NCI-H1092 (cell line): ENCODE measurements around the gene TAF11L13.
"Not testable (repeated sequence)": the region's sequence is repeated elsewhere in the genome, so short reads cannot be mapped to it uniquely, and the experiment has no call there.

Experiments used
- DNase-seq: peaks from one replicate; lab custom pipeline; 2025; lab: John Stamatoyannopoulos, UW

The TAF11L13 gene

DNA sequence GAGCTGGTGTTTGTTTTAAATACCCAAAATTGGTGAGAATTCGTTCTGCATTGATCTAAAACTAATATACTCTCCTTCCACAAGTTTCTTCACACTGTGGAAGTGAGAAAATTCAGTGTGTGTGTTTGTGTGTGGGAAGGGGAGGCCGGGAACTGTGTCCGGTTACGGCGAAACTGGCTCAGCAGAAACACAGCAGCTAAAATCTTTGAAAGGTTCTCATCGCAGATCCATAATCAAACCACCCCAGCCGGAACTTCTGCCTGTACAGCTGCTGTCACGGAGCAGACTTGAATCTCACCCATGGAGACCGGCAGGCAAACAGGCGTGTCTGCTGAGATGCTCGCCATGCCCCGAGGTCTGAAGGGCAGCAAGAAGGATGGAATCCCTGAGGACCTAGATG lies at the start of gene TAF11L13:
TSS of gene TAF11L13 (plus strand) at position 301 of the 400 bp plus-strand sequence.
- not testable (repeated sequence) for DNase-seq

DNA sequence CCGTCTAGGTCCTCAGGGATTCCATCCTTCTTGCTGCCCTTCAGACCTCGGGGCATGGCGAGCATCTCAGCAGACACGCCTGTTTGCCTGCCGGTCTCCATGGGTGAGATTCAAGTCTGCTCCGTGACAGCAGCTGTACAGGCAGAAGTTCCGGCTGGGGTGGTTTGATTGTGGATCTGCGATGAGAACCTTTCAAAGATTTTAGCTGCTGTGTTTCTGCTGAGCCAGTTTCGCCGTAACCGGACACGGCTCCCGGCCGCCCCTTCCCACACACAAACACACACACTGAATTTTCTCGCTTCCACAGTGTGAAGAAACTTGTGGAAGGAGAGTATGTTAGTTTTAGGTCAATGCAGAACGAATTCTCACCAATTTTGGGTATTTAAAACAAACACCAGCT lies 46.2 kb upstream of the TAF11L13 start, which contains the start of gene TAF11L7:
TSS of gene TAF11L7 (minus strand) at position 101 of the 400 bp plus-strand sequence.
- not testable (repeated sequence) for DNase-seq

DNA sequence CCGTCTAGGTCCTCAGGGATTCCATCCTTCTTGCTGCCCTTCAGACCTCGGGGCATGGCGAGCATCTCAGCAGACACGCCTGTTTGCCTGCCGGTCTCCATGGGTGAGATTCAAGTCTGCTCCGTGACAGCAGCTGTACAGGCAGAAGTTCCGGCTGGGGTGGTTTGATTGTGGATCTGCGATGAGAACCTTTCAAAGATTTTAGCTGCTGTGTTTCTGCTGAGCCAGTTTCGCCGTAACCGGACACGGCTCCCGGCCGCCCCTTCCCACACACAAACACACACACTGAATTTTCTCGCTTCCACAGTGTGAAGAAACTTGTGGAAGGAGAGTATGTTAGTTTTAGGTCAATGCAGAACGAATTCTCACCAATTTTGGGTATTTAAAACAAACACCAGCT lies 41.0 kb upstream of the TAF11L13 start, which contains the start of gene TAF11L8:
TSS of gene TAF11L8 (minus strand) at position 101 of the 400 bp plus-strand sequence.
- not testable (repeated sequence) for DNase-seq

DNA sequence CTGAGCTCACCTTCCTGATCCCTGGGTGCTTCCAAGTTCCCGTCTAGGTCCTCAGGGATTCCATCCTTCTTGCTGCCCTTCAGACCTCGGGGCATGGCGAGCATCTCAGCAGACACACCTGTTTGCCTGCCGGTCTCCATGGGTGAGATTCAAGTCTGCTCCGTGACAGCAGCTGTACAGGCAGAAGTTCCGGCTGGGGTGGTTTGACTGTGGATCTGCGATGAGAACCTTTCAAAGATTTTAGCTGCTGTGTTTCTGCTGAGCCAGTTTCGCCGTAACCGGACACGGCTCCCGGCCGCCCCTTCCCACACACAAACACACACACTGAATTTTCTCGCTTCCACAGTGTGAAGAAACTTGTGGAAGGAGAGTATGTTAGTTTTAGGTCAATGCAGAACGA lies 37.6 kb upstream of the TAF11L13 start, which contains the start of gene TAF11L9:
TSS of gene TAF11L9 (minus strand) at position 140 of the 400 bp plus-strand sequence.
- DNase-seq = not testable (repeated sequence)

DNA sequence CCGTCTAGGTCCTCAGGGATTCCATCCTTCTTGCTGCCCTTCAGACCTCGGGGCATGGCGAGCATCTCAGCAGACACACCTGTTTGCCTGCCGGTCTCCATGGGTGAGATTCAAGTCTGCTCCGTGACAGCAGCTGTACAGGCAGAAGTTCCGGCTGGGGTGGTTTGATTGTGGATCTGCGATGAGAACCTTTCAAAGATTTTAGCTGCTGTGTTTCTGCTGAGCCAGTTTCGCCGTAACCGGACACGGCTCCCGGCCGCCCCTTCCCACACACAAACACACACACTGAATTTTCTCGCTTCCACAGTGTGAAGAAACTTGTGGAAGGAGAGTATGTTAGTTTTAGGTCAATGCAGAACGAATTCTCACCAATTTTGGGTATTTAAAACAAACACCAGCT lies 34.2 kb upstream of the TAF11L13 start, which contains the start of gene TAF11L10:
TSS of gene TAF11L10 (minus strand) at position 101 of the 400 bp plus-strand sequence.
- not testable (repeated sequence) for DNase-seq

DNA sequence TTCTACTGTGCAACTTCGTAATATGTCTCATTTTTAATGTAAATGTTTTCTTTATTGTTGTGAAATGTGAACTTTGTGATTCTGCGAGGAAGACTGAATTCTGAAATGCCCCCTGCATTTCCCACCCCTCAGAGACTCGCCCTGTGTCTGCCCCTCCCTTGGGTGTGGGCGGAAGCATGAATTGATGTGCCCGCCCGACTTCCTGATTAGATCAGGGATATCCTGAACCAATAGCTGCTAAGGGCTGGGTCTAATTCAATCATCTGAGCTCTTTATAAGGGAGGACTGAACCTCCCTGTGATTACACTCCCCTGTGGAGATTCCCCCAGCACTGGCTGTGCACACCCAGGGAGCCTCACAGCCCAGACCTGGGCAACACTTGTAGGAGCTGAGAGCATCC lies 28.0 kb upstream of the TAF11L13 start, which contains the start of gene TAF11L11:
TSS of gene TAF11L11 (plus strand) at position 304 of the 400 bp plus-strand sequence.
- DNase-seq = not testable (repeated sequence)

DNA sequence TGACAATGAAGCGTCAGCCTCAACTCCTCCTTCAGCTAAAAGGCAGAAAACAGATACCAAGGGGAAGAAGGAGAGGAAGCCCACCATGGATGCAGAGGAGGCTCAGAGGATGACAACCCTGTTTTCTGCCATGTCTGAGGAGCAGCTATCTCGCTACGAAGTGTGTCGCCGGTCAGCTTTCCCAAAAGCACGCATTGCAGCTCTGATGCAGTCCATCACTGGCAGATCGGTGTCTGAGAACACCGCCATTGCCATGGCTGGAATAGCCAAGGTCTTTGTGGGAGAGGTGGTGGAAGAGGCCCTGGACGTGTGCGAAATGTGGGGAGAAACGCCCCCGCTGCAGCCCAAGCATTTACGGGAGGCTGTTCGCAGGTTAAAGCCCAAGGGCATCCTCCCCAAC lies 26.9 kb upstream of the TAF11L13 start:
- DNase-seq = no peak

DNA sequence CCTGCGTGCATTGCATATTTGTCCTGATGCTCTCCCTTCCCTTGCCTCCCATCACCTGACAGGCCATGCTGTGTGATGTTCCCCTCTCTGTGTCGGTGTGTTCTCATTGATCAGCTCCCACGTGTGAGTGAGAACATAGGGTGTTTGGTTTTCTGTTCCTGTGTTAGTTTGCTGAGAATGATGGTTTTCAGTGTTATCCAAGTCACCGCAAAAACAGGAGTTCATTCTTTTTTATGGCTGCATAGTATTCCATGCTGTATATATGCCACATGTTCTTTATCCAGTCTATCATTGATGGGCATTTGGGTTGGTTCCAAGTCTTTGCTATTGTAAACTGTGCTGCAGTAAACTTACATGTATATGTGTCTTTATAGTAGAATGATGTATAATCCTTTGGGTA lies 24.4 kb upstream of the TAF11L13 start:
- not testable (repeated sequence) for DNase-seq

DNA sequence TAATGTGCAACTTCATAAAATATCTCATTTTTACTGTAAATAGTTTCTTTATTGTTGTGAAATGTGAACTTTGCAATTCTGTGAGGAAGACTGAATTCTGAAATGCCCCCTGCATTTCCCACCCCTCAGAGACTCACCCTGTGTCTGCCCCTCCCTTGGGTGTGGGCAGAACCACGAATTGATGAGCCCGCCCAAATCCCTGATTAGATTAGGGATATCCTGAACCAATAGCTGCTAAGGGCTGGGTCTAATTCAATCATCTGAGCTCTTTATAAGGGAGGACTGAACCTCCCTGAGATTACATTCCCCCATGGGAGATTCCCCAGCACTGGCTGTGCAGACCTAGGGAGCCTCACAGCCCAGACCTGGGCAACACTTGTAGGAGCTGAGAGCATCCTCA lies 21.8 kb upstream of the TAF11L13 start, which contains the start of gene TAF11L12:
TSS of gene TAF11L12 (plus strand) at position 301 of the 400 bp plus-strand sequence.
- not testable (repeated sequence) for DNase-seq

DNA sequence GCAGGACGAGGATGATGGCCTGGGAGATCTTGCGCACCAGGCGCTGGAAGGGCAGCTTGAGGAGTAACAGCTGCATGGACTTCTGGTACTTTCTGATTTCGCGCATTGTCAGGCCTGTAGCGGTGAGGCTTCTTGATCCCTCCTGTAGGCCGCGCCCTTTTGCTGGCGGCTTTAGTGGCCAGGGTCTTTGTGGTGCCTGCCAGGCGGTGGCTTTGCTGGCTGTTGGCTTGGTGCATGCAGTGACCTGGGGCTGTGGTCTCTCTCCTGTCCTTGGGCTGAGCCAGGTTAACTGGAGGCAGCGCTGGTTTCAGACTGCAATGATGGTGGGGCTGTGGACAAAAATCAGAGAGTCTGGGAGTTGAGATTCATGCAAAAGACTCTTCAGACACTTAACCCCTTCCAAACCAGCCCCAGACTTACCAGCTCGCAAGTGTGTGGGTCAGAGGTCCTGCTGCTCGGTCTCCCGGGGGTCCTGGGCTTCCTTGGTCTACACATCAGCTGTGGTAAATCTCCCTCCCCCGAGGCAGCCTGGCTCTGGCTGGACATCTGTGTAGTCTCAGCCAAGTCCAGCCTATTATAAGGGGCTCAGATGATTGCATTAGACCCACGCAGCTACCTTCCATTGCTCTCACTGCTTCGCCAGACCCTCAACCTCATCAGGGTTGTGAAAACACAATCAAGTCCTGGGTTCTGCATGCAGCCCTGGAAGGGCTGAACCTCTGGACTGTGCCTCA lies 16.8 kb upstream of the TAF11L13 start:
- DNase-seq = no peak

DNA sequence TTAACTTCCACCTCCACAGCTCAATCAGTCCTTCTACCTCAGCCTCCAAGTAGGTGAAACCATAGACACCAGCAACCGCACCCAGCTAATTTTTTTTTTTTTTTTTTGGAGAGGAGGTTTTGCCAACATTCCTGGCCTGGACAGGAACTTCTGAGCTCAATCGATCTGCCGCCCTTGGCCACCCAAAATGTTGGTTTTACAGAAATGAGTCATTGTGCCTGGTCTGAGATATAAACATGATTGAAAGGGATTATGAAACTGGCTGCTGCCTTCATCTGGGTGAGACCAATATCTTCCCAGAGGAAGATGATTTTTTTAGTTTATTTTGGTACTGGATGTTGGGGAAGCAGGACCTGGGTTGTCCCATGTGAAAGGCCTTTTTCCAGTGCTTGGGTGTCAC lies 12.5 kb upstream of the TAF11L13 start:
- DNase-seq = no peak

DNA sequence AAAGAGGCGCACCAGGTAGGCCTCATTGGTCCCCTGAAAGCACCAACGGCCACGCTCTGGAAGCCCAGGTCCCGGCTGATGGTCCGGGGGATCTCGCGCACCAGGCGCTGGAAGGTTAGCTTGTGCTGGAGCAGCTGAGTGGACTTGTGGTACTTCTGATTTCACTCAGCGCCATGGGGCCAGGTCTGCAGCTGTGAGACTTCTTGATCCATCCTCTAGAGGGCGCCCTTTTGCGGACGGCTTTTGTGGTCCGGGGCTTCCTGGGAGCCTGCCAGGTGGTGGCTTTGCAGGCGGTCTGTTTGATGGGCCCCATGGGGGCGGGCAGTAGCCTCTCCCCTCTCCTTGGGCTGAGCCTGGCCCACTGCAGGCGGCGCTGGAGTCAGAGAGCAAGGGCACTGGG lies 11.3 kb upstream of the TAF11L13 start:
- DNase-seq = no peak

DNA sequence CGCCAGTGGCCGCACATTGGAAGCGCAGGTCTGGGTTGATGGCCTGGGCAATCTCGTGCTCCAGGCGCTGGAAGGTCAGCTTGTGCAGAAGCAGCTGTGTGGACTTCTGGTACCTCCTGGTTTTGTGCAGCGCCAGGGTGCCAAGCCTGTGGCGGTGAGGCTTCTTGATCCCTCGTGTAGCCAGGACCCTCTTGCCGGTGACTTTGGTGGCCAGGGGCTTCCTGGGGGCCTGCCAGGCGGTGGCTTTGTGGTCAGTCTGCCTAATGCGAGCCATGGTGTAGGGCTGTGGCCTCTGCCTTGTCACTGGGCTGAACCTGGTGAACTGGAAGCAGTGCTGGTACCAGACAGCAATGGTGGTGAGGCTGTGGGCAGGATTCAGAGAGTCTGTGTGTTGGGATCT lies 6.2 kb upstream of the TAF11L13 start:
- no peak for DNase-seq

DNA sequence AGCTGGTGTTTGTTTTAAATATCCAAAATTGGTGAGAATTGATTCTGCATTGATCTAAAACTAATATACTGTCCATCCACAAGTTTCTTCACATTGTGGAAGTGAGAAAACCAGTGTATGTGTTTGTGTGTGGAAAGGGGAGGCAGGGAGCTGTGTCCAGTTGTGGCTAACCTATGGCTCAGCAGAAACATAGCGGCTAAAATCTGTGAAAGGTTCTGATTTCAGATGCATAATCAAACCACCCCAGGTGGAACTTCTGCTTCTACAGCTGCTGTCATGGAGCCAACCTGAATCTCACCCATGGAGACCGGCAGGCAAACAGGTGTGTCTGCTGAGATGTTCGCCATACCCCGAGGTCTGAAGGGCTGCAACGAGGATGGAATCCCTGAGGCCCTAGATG lies 2.3 kb downstream of the TAF11L13 start, which contains the start of gene TAF11L14:
TSS of gene TAF11L14 (plus strand) at position 301 of the 400 bp plus-strand sequence.
- no peak for DNase-seq

DNA sequence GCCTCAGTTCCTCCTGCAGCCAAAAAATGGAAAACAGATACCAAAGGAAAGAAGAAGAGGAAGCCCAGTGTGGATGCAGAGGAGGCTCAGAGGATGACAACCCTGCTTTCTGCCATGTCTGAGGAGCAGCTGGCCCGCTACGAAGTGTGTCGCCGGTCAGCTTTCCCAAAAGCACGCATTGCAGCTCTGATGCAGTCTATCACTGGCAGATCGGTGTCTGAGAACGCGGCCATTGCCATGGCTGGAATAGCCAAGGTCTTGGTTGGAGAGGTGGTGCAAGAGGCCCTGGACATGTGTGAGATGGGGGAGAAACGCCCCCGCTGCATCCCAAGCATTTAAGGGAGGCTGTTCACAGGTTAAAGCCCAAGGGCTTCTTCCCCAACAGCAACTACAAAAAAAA lies 17.3 kb downstream of the TAF11L13 start:
- not testable (repeated sequence) for DNase-seq

DNA sequence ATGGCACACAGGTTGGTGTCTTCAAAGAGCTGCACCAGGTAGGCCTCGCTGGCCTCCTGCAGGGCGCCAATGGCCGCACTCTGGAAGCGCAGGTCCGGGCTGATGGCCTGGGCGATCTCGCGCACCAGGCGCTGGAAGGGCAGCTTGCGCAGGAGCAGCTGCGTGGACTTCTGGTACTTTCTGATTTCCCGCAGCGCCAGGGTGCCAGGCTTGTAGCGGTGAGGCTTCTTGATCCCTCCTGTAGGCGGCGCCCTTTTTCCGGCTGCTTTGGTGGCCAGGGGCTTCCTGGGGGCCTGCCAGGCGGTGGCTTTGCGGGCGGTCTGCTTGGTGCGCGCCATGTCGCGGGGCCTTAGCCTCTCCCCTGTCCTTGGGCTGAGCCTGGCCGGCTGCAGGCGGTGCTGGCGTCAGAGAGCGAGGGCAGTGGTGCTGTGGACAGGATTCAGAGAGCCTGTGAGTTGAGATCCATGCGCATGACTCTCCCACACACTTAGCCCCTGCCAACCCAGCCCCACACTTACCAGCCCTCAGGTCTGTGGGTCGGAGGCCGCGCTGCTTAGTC lies 23.4 kb downstream of the TAF11L13 start:
- DNase-seq = not testable (repeated sequence)

DNA sequence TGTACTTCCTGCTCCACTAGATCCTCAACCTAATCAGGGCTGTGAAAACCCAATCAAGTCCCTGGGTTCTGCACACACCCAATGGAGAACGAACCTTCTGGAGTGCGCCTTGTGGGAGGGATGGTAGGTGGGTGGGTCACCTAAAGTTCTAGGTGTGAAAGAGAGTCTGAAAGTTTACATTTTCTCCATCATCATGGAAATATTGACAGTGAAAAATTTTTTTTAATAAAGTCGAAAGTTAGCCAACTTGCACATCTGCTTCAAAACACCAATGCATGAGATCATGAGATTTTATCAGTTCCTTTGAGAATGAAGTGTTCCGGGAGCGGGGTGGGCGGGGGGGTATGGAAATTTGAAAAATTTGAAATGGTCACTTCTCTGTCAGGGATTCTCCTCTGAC lies 24.0 kb downstream of the TAF11L13 start:
- no peak for DNase-seq

DNA sequence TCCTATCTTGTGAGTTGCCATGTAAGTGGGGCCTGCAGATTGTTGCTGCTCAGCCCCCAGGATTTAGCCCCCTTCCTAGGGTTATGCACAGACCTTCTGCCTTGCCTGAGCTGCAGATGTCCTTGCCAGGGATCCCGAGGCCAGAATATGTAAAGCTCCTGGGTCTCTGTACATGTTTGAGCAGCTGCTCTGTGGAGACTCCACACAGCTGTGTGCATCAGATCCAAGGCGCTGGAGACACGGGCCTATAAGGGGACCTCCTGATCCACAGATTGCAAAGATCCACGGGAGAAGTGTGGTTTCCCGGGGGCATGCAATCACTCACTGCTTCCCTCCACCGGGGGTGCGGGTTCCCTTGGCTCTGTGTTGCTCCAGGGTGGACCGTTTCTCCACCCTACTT lies 31.3 kb downstream of the TAF11L13 start:
- DNase-seq = no peak

DNA sequence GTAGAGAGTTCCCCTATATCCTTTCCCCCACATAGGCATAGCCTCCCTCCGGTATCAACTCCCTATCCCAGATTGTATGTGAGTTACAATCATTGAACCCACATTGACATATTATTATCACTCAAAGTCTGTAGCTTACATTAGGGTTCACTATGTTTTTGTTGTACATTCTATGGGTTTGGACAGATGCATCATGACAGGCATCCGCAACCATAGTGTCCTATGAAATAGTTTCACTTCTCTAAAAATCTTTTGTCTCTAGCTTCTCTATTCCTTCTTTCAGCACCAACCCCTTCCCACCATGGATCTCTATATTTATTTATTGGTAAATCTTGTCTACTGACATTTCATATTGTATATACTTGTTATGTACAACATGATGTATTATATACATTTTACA lies 33.9 kb downstream of the TAF11L13 start:
- DNase-seq = no peak

DNA sequence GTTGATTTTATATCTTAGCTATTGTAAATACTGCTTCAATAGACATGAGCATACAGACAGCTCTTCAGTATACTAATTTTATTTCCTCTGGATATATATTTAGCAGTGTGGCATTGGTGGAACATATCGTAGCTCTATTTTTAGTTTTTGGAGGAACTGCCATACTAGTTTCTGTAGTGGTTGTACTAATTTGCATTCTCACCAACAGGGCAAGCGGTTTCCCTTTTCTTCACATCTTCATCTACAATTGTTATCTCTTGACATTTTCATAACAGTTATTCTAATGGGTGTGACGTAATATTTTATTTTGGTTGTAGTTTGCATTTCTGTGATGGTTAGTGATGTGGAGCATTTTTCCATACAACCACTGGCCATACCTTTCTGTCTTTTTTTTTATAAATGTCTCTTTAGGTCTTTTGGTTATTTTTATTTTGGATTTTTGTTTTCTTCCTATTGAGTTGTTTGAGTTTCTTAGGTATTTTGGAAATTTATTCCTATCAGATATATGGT lies 34.9 kb downstream of the TAF11L13 start:
- no peak for DNase-seq

DNA sequence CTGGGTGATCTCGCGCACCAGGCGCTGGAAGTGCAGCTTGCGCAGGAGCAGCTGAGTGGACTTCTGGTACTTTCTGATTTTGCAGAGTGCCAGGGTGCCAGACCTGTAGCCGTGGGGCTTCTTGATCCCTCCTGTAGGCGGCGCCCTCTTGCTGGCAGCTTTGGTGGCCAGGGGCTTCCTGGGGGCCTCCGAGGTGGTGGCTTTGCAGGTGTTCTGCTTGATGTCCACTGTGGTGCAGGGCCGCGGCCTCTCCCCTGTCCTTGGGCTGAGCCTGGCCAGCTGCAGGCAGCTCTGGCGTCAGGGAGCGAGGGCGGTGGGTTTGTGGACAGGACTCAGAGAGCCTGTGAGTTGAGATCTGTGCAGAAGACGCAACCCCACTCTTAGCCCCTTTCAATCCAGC lies 38.5 kb downstream of the TAF11L13 start:
- no peak for DNase-seq

DNA sequence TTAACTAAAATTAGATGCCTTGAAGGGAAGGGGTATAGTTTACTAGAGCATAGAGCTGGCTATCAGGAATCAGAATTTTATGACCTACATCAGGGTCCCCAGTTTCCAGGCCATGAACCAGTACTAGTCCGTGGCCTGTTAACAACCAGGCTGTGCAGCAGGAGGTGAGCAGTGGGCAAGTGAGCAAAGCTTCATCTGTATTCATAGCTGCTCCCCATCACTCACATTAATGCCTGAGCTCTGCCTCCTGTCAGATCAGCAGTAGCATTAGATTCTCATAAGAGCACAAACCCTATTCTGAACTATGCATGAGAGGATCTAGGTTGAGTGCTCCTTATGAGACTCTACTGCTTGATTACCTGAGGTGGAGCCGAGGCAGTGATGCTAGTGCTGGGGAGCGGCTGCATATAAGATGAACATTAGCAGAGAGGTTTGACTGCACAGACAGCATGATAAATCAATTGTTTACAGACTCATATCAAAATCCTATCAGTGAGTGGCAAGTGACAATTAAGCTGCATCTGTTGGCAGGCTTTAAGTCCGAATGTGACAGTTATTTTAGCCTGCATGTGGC lies 47.0 kb downstream of the TAF11L13 start:
- DNase-seq = no peak
